HG03025 (cell line): Measurements from ENCODE around the gene WDR18.

Source experiments
- ATAC-seq: cut with Tn5 transposase; IDR thresholded peaks from one replicate; pipeline ENCODE4 v1.9.1; 2021; ENCODE audit warnings: mild to moderate bottlenecking, moderate library complexity; ENCODE audit not compliant: unreplicated experiment, low FRiP score

Gene WDR18

GRCh38 chr19:1004803-1005664 lies 20.9 kb downstream of the WDR18 start:
- ATAC-seq, result no peak

GRCh38 chr19:1006711-1007398 lies 22.7 kb downstream of the WDR18 start:
- ATAC-seq, result no peak

- ATAC-seq, result no peak
Observed at GRCh38 chr19:1007399-1008251, 23.5 kb downstream of the WDR18 start.

- no peak for ATAC-seq
Observed at GRCh38 chr19:1008268-1009040, 24.3 kb downstream of the WDR18 start.

- no peak for ATAC-seq
Observed at GRCh38 chr19:1009041-1009980, 25.2 kb downstream of the WDR18 start.

- ATAC-seq, result no peak
Observed at GRCh38 chr19:1009981-1010538, 25.9 kb downstream of the WDR18 start.

- no peak for ATAC-seq
Observed at GRCh38 chr19:1010586-1011510, 26.7 kb downstream of the WDR18 start.

- ATAC-seq, result no peak
Observed at GRCh38 chr19:1011831-1012333, 27.7 kb downstream of the WDR18 start.

GRCh38 chr19:1012334-1012733 lies 28.2 kb downstream of the WDR18 start:
- no peak for ATAC-seq

- ATAC-seq, result no peak
Observed at GRCh38 chr19:1013218-1013617, 29.1 kb downstream of the WDR18 start.

- ATAC-seq, result no peak
Observed at GRCh38 chr19:1014161-1015060, 30.3 kb downstream of the WDR18 start.

- ATAC-seq, result no peak
Observed at GRCh38 chr19:1015061-1015781, 31.1 kb downstream of the WDR18 start.

GRCh38 chr19:1015782-1016646 lies 31.9 kb downstream of the WDR18 start:
- ATAC-seq, result no peak

- no peak for ATAC-seq
Observed at GRCh38 chr19:1016647-1017114, 32.5 kb downstream of the WDR18 start.
